GM21390 (cell line): ENCODE measurements around the gene ECHDC1.
"Not testable (repeated sequence)": the region's sequence is repeated elsewhere in the genome, so short reads cannot be mapped to it uniquely, and the experiment has no call there.

Experiments used
- ATAC-seq: cut with Tn5 transposase; IDR thresholded peaks from one replicate; pipeline ENCODE4 v1.9.1; 2021; ENCODE audit not compliant: unreplicated experiment

Gene ECHDC1

DNA sequence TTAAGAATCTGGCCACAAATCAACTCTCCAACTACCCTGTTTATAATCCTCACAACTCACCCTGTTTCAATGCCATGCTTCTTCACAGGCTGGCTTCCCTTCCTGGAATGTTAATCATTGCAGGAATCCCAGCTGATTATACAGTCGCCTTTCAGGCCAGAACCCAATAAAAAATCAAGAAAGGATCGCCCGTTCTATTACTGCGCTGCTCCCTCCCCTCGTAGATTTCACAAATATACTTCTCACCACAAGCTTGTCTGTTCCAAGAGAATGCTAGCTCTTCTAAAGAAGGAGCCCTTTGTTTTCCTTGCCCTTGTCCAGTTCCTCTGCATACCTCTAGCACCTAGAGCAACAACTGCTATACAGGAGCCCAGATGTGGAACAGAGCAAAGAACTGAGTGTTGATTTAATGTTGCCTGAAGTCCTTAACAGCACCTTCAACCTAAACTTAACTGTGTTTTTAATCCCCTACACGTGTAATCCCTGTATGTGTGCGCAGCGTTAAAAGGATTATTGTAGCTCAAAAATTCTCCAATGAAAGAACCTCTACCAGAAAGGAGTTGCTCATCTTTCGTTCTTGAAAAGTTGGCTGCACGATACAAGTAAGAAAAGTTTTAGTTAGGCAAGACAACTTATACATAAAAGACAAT is 988 bp downstream of the ECHDC1 start:
- no peak for ATAC-seq

DNA sequence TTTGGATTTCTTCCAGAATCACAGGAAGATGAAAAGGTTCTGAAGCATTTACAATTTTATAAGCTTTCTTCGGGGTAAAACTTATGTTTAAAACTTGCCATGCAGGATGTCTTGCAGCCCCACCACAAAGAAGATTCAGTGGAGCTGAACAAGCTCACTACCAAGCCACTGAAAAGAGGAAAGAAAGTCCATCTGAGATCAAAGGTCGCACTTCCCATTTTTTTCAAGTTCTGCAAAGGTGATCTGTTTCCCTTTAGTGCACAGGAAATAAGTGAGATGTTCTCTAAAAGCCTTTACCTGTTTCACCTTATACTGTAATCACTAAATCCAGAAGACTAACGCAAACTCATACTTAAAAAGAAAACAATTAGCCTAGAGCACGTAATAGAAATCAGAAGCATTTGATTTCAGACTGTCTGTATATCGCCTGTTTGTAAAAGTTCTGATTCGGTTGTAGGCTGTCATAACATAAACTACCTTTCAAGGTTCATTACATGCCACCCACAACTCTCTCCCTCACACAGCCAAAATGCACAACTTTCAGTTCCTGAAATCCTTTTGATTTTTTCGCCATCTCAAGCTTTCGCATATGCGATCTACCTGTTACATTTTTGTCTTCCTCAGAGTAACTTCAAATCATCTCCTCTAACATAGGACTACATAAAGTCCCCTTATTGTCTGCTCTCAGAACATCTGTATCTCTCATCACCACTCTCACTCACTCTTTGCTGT is 1.8 kb downstream of the ECHDC1 start:
- ATAC-seq = peak; percentile 33

DNA sequence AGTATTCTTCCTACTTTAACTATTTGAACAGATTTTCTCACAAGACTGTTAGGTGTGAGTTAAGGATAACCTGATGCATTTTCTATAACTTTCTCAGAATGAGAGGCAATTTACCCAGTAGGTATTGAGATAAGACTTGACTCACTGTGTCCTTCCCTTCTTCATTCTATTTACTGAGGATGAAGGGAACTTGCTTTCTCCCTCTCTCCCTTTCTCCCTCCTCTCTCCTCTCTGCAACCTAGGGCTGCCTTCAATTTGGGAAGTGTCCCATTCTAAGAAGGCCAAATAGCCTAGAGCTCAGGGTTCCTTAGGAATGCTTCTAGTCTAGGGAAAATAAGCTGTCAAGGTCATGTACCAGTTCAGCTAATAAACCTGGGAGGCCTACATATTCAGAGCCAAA is 3.2 kb downstream of the ECHDC1 start:
- no peak for ATAC-seq

DNA sequence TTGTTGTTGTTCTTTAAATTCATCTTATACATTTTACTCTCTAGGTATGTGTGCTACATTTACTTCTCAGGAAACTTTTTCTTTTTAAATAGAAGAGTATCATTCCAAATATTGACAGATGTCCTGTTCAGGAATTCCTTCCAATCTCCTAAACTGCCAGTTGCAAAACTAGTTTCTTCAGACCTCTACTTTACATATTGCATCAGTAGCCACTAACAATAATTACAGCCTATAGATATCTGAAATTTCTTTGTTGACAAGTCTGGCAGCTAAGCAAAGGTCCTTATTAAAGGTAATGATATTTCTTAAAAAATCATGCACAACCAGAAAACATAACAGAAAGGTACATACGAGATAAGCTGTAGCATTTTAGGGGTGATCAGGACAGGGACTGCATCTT is 4.5 kb downstream of the ECHDC1 start:
- ATAC-seq = no peak

DNA sequence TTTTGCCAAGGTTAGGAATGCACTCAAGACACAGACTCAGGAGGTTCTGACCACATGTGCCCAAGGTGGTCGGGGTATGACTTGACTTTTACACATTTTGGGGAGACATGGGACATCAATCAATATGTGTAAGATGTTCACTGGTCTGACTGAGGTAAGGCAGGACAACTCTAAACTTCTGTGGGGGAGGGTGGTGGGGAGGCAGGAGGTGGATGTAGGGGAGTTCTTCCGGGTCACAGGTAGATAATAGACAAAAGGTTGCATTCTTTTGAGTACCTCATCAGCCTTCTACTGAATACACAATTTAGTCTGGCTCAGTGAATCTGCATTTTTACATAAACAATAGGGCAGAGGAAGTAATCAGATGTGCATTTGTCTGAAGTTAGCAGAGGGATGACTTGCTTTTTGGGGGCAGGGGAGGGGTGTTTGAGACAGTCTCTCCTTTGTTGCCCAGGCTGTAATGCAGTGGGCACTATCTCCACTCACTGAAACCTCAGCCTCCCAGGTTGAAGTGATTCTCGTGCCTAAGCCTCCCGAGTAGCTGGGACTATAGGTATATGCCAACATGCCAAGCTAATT is 10.9 kb downstream of the ECHDC1 start:
- ATAC-seq = no peak

DNA sequence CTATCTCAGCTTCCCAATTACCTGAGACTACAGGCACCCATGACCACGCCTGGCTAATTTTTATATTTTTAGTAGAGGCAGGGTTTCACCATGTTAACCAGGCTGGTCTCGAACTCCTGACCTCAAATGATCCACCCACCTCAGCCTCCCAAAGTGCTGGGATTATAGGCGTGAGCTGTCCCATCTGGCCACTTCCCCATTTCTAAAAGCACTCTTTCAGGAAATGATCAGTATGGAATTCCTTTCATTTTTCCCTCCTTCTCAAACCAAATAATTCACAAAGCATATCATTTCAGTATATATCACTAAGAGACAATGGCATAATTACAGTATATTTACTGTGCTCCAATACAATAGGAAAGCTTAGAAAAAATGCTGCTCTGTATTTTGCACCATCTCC is 12.2 kb downstream of the ECHDC1 start:
- not testable (repeated sequence) for ATAC-seq

DNA sequence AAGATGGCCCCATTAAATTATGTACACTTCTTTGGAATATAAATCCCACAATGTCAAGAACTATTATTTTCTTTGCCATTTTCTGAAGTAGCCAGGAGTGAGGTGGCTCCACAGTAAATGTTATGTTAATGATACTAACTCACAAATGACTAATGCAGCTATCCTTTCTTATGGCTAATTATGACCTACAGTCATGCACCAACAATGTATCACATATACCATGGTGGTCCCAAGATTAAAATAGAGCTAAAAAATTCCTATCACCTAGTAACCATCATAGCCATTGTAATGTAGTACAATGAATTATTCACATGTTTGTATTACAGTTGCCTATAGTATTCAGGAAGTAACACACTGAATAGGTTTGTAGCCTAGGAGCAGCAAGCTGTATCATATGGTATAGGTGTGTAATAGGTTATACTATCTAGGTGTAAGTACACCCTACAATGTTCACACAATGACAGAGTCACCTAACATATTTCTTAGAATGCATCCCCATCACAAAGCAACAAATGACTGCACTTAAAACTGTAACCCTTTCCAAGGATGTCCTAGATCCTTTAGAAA is 15.3 kb downstream of the ECHDC1 start:
- no peak for ATAC-seq

DNA sequence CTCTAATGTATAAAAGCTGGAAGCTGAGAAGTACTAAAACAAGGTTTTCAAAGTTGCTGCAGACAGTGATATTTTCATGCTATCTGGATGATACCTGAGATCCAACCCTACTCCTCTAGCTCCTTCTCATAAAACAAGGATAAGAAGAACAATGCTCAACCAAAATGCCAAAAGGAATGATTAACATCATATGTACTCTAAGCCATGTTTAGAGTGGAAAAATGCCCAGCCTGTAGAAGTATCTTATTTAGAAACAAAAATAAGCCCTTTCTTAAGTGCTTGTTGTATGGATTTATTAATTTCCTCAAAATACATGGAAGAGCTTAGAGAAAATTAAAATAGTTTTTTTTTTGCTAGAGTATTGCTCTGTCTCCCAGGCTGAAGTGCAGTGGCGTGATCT is 23.7 kb downstream of the ECHDC1 start:
- no peak for ATAC-seq

DNA sequence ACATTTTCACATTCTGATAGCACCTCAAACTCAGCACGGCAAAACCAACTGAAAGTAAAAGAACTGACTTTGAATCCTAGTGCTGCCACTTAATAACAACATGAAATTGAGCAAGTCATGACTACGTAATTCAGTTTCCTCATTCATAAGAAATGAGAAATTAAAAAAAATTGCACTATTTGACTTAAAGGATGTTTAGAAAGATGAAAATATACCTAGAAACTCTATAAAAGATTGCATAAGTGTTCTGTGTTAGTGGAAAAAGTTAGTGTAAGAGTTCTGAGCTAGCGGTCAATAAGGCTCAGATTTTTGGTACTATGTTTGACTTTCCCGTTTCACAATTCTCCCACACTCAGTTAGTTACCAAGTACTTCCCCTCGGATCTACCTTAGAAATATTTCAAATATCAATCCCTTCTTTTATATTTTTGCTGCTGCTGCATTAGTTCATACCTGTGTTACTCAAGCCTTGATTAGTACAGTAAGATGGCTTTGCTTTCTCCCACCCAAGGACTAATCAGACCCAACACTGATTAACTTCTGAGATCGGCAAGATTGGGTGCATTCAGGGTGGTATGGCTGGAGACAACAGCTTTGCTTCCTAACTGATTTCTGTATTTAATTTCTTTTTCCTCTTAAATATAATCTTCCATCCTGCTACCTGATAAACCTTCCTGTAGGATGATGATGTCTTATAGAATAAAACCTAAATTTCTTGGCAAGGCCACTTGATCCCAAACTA is 25.9 kb downstream of the ECHDC1 start:
- ATAC-seq = no peak

DNA sequence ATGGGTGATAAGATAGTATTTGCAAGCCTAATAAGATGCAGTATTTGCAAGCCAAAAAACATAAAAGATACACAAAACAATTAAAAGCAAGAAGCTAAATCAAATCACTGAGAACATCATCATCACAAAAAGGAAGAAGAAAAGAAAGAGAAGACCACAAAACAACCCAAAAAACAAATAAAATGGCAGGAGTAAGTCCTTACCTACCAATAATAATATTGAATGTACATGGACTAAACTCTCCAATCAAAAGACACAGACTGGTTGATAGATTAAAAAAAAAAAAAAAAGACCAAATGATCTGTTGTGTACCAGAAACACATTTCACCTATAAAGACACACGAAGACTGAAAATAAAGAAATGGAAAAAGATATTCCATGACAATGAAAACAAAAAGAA is 37.7 kb downstream of the ECHDC1 start:
- ATAC-seq = no peak

DNA sequence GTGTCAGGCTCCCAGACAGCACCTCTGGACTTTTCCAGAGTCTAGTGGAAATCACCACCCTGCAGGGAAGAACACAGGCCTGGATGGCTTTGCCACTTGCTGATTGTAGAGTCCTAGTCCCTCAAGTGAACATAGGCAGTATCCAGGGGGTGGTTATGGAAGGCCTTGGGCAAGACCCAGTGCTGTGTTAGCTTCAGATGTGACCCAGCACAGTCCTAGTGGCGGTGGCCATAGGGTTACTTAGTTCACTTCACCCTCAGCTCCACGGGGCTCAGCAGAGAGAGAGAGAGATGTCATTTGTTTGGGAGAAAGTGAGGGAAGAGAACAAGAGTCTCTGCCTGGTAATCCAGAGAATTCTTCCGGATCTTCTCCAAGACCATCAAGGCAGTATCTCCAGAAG is 39.5 kb downstream of the ECHDC1 start:
- ATAC-seq = no peak

DNA sequence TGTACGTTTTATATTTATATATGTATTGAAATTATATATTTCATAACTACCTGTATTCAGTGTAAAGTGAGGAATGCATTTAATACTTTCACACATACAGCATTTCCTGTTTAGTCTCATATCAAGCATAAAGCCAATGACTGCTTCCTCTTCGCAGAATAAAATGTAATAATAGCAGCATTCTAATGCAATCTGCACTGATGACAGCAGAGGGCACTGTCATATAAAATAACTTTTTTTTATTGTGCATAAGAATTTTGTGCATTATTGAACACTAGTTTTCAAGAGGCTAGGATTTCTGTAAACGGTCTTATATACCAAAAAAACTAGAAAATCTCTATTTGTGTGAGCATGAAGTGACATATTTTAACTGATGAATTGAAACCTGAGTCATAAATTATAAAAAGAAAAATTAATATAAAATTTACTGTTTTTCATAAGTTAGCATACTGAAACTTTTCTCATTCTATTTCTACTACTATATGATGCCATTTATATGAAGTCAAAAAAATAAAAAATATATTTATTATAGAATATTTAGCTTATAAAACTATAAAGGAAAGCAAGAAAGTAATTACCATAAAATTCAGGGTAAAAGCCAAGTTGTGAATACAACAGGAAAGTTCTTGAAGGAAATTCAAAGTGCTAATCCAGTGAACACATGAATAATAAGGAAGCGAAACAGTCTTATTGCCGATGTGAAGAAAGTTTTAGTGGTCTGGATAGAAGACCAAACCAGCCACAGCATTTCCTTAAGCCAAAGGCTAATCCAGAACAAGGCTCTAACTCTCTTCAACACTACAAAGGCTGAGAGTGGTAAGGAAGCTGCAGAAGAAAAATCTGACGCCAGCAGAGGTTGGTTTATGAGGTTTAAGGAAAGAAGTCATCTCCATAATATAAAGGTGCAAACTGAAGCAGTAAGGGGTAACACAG is 40.4 kb downstream of the ECHDC1 start:
- ATAC-seq = peak; percentile 68

DNA sequence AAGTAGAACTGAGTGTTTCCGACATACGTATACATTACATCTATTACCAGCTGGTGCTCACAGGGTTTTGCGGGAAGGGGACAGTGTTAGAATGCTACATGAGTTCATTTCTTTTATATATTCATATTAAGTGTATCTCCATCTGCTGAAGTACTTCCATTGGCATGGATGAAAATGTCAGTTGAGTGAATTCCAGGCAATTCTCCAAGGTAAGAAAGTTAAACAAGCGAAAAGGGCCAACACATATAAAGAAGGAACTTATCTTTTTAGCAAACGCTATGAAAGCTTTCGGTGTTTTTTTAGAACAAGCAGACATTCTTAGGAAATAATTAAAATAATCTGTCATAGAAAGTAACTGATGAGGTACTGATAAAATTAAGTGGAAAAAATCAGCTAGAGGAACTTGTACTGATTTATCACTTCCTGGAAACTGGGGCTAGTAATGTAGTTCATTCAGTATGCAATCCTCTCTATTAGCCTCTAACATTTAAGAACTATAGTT is 42.2 kb downstream of the ECHDC1 start:
- no peak for ATAC-seq

DNA sequence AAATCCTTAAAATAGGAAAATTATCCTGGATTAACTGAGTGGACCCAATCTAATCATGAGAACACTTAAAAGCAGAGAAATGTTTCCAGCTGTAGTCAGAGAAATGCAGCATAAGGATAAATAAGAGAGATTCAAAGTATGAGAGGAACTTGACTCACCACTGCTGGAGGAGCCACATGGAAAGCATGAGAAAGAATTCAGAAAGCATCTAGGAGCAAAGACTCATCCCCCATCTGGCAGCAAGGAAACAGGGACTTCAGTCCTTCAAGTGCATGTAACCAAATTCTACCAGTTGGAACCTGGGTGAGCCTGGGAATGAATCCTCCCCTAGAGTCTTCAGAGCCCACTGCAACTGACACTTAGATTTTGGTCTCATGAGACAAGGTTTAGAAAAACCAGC is 43.0 kb downstream of the ECHDC1 start:
- ATAC-seq = no peak

DNA sequence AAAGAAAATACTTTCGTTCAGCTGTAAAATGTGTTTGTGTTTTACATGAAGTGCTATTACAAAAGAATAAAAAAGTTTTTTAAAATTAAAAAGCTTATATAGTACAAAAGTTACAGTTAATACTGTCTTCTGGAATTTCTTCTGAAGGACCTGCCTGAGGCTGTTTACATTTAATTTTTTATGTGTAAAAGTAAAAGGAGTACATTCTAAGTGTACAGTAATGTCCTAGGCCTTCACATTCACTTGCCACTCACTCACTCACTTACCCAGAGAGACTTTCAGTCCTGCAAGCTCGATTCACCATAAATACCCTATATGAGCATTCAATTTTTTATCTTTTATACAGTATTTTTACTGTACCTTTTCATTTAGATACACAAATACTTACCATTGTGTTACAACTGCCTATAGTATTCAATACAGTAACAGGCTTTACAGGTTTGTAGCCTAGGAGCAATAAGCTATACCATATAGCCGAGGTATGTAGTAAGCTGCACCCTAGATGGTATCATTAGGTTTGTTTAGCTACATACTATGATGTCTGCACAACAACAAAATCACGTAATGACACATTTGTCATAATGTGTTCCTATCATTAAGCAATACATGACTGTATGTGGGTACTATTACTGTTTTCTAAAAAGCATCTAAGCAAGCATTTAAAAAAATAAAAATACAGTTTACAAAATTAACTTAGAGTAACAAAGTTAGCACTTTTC is 43.7 kb downstream of the ECHDC1 start:
- ATAC-seq = no peak

DNA sequence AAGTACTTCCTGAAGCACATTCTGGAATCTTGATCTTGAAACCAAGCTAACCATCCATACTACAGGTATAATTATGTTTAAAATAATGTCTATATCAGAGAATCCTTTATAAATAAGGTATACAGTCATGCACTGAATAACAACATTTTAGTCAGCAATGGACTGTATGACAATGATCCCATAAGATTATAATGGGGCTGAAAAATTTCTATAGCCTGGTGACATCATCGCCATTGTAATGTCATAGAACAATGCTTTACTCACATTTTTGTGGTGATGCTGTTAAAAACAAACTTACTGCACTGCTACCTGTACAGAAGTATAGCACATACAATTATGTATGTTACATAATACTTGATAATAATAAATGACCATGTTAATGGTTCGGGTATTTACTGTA is 44.9 kb downstream of the ECHDC1 start:
- no peak for ATAC-seq

DNA sequence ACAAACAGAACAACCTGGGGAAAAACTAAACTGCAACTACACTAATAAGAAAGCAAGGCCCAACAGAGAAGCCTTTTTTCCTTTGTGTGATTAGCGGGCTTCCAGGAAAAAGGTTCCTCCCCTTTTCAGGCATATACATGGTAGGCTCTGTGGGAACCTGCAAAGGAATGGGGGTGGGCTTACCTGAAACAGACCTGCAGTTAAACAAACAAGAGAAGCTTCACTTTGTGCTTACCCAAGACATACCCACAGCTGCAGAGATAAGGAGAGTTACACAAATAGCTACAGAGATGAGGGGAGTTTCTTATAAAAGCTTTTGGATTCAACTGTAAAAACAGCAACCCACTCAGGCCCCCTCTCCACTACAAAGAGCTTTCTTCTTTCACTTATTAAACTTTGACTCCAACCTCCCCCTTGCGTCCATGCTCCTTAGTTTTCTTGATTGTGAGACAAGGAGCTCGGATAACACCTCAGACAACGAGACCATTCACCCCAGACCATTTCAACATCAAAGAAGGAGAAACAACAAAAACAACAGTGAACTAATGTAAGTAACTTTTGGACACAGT is 45.8 kb downstream of the ECHDC1 start:
- no peak for ATAC-seq

DNA sequence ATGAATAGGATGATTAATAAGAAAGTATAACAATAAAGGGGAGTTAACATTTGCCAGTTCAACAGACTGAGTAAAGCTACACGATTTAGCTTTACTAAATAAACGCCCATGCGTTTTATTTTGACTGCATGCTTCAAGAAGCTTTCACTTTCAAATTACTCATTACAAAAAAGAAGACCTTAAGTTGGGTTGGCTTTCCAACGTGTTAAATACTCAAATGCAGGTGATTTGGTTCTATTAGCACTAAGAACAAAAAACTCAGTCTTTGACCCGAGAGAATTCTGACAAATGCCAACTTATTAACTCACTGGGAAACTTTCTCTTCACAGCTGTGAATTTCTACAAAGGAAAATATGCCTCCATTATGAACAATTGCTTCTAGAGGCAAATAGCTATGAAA is 51.9 kb downstream of the ECHDC1 start:
- ATAC-seq = peak; percentile 83
